Neural progenitor cell (in vitro differentiated cells): ENCODE data around the gene MSMO1. TPM values are rescaled to one million over a fixed set of nuclear protein-coding genes. Genes with fewer than 3 reads are reported as not detected.

ENCODE experiments used
- DNase-seq: peaks from one replicate; pipeline ENCODE4 v3.0.0-alpha.2; 2016; ENCODE audit warnings: low spot score
- H2AFZ ChIP-seq: fragments of 200-600 bp; sonication (generic); replicated peaks from 2 replicates; pipeline ENCODE4 v1.6.1; 2016; ENCODE audit warnings: antibody characterized with exemption
- H3F3A ChIP-seq: fragments of 200-600 bp; sonication (generic); 2 replicates; pipeline ENCODE4 v1.6.1; 2016; ENCODE audit warnings: antibody characterized with exemption, low read depth
- H3K27ac ChIP-seq: fragments of 200-600 bp; sonication (generic); 2 replicates; pipeline ENCODE4 v1.5.1; 2016; ENCODE audit warnings: mild to moderate bottlenecking
- H3K27me3 ChIP-seq: fragments of 200-600 bp; sonication (generic); 2 replicates; pipeline ENCODE4 v1.6.1; 2016; ENCODE audit warnings: mild to moderate bottlenecking, moderate library complexity
- H3K36me3 ChIP-seq: fragments of 200-600 bp; sonication (generic); 2 replicates; pipeline ENCODE4 v1.5.1; 2016
- H3K4me1 ChIP-seq: fragments of 200-600 bp; sonication (generic); 2 replicates; pipeline ENCODE4 v1.6.1; 2016; ENCODE audit warnings: mixed run types
- H3K4me2 ChIP-seq: fragments of 200-600 bp; sonication (generic); 2 replicates; pipeline ENCODE4 v1.6.1; 2016
- H3K4me3 ChIP-seq: fragments of 200-600 bp; sonication (generic); 2 replicates; pipeline ENCODE4 v1.5.1; 2016
- H3K79me2 ChIP-seq: fragments of 200-600 bp; sonication (generic); 2 replicates; pipeline ENCODE4 v1.6.1; 2016; ENCODE audit warnings: low read depth
- H3K9ac ChIP-seq: fragments of 200-600 bp; sonication (generic); 2 replicates; pipeline ENCODE4 v1.6.1; 2016
- H3K9me3 ChIP-seq: fragments of 200-600 bp; sonication (generic); 2 replicates; pipeline ENCODE4 v1.5.1; 2016; ENCODE audit warnings: low read depth
- H4K20me1 ChIP-seq: fragments of 200-600 bp; sonication (generic); 2 replicates; pipeline ENCODE4 v1.6.1; 2016; ENCODE audit warnings: low read depth
- H3K27ac Mint-ChIP-seq: 3 replicates; pipeline ENCODE4 v1.8.0; 2021; ENCODE audit warnings: mixed read lengths
- H3K27me3 Mint-ChIP-seq: 2 replicates; pipeline ENCODE4 v1.8.0; 2022; ENCODE audit warnings: low read depth, mild to moderate bottlenecking, inconsistent platforms, moderate library complexity, mixed read lengths; ENCODE audit not compliant: insufficient read depth
- H3K36me3 Mint-ChIP-seq: 3 replicates; pipeline ENCODE4 v1.8.0; 2021; ENCODE audit warnings: mixed read lengths
- H3K4me1 Mint-ChIP-seq: 3 replicates; pipeline ENCODE4 v1.8.0; 2021; ENCODE audit warnings: mixed read lengths
- H3K4me3 Mint-ChIP-seq: 3 replicates; pipeline ENCODE4 v1.8.0; 2021; ENCODE audit warnings: mild to moderate bottlenecking, moderate library complexity, mixed read lengths
- H3K9me3 Mint-ChIP-seq: 3 replicates; pipeline ENCODE4 v1.8.0; 2020; ENCODE audit warnings: mixed read lengths
- CTCF ChIP-seq: fragments of 200-600 bp; sonication (generic); IDR thresholded peaks from 2 replicates; pipeline ENCODE4 v1.5.1; 2017; ENCODE audit warnings: antibody characterized with exemption, mild to moderate bottlenecking
- EZH2 ChIP-seq: fragments of 200-600 bp; sonication (generic); IDR thresholded peaks from 2 replicates; pipeline ENCODE4 v1.6.1; 2017; ENCODE audit warnings: antibody characterized with exemption, mild to moderate bottlenecking, moderate library complexity
- EZH2phosphoT487 ChIP-seq: fragments of 200-600 bp; sonication (generic); IDR thresholded peaks from 2 replicates; pipeline ENCODE4 v1.6.1; 2017; ENCODE audit warnings: antibody characterized with exemption
- total RNA-seq: library from RNA; depleted of rRNA; stranded (reverse); fragments of >200 nt; gene quantifications from 2 replicates; pipeline ENCODE4 v1.2.3, GENCODE V29; 2015; ENCODE audit warnings: low replicate concordance

MSMO1 gene
- total RNA-seq, 1 donor from 2014 or later: 298 TPM

GRCh38 chr4:165378398-165378744, 50.9 kb downstream of the MSMO1 start:
- TF ChIP-seq EZH2: no peak
- H3K4me3 Mint-ChIP-seq: peak overlapping the region; percentile 89
- Histone ChIP-seq H3K4me2 (peak overlapping the region; percentile 77), H3K36me3 (no peaks in the 10 kb centered on the region), H3K79me2 (no peaks in the 10 kb centered on the region), H3K9ac (no peak overlapping the region), H3K27ac (no peak overlapping the region), H4K20me1 (peaks cover 31% of the 10 kb centered on the region), H3F3A (peaks cover 26% of the 10 kb centered on the region), H3K4me3 (peak overlapping the region; percentile 53), H3K27me3 (peaks cover 58% of the 10 kb centered on the region), H3K9me3 (no peaks in the 10 kb centered on the region), H3K4me1 (peaks cover 37% of the 10 kb centered on the region), H2AFZ (peak overlapping the region; percentile 74)
- peak overlapping the region; percentile 1 for H3K27ac Mint-ChIP-seq
- no peak for DNase-seq
- H3K36me3 Mint-ChIP-seq: no peaks in the 10 kb centered on the region
- H3K4me1 Mint-ChIP-seq: peaks cover 42% of the 10 kb centered on the region
- no peaks in the 10 kb centered on the region for H3K9me3 Mint-ChIP-seq
- no peaks in the 10 kb centered on the region for H3K27me3 Mint-ChIP-seq

GRCh38 chr4:165378745-165379677, 51.5 kb downstream of the MSMO1 start, which contains the start of gene CPE:
Gene CPE (plus strand): TSS chr4:165379008. CDS start chr4:165379222, 214 bp downstream.
- Histone ChIP-seq H3K27me3 (peaks cover 64% of the 10 kb centered on the region), H3K36me3 (no peaks in the 10 kb centered on the region), H3K4me2 (peak within 1 kb of the TSS; percentile 77), H3K4me3 (peak within 1 kb of the TSS; percentile 53), H2AFZ (peak within 1 kb of the TSS; percentile 74), H3K27ac (no peak within 1 kb of the TSS), H3K9me3 (no peaks in the 10 kb centered on the region), H3K79me2 (no peaks in the 10 kb centered on the region), H4K20me1 (peaks cover 35% of the 10 kb centered on the region), H3K4me1 (peaks cover 43% of the 10 kb centered on the region), H3F3A (peaks cover 26% of the 10 kb centered on the region), H3K9ac (no peak within 1 kb of the TSS)
- Mint-ChIP-seq H3K27me3 (no peaks in the 10 kb centered on the region), H3K4me1 (peaks cover 47% of the 10 kb centered on the region), H3K27ac (peak within 1 kb of the TSS; percentile 27), H3K4me3 (peak within 1 kb of the TSS; percentile 91), H3K9me3 (no peaks in the 10 kb centered on the region), H3K36me3 (no peaks in the 10 kb centered on the region)
- DNase-seq: peak; percentile 90
- TF ChIP-seq CTCF (peak; percentile 38), EZH2phosphoT487 (no peak), EZH2 (peak; percentile 66)

- H3K79me2 ChIP-seq: no peaks in the 10 kb centered on the region
- peak overlapping the region; percentile 77 for H3K4me2 ChIP-seq
- no peaks in the 10 kb centered on the region for H3K9me3 Mint-ChIP-seq
- H3K4me3 Mint-ChIP-seq: peak overlapping the region; percentile 91
- H3K4me3 ChIP-seq: peak overlapping the region; percentile 53
- no peaks in the 10 kb centered on the region for H3K27me3 Mint-ChIP-seq
- H3K9me3 ChIP-seq: no peaks in the 10 kb centered on the region
- H3K4me1 ChIP-seq: peaks cover 48% of the 10 kb centered on the region
- peak; percentile 62 for DNase-seq
- no peak for TF ChIP-seq CTCF
- peak; percentile 19 for TF ChIP-seq EZH2
- TF ChIP-seq EZH2phosphoT487: no peak
- H3K36me3 Mint-ChIP-seq: no peaks in the 10 kb centered on the region
- peak overlapping the region; percentile 27 for H3K27ac Mint-ChIP-seq
- H2AFZ ChIP-seq: peak overlapping the region; percentile 74
- H3K36me3 ChIP-seq: no peaks in the 10 kb centered on the region
- no peak overlapping the region for H3K9ac ChIP-seq
- H3F3A ChIP-seq: peaks cover 26% of the 10 kb centered on the region
- peaks cover 52% of the 10 kb centered on the region for H3K4me1 Mint-ChIP-seq
- peaks cover 35% of the 10 kb centered on the region for H4K20me1 ChIP-seq
- H3K27ac ChIP-seq: no peak overlapping the region
- peaks cover 65% of the 10 kb centered on the region for H3K27me3 ChIP-seq
Measured at GRCh38 chr4:165379678-165380064, 52.2 kb downstream of the MSMO1 start.

GRCh38 chr4:165380805-165381204, 53.3 kb downstream of the MSMO1 start:
- no peak overlapping the region for H3K27ac ChIP-seq

More at GRCh38 chr4:165380805-165381204, 53.3 kb downstream of the MSMO1 start:
- Histone ChIP-seq H3K27me3 (peaks cover 65% of the 10 kb centered on the region), H3K9me3 (no peaks in the 10 kb centered on the region), H3K36me3 (no peaks in the 10 kb centered on the region), H3K4me3 (no peak overlapping the region), H3K79me2 (no peaks in the 10 kb centered on the region), H3K4me1 (peaks cover 48% of the 10 kb centered on the region), H3F3A (peaks cover 26% of the 10 kb centered on the region), H2AFZ (no peak overlapping the region), H3K9ac (no peak overlapping the region), H3K4me2 (peak overlapping the region; percentile 77), H4K20me1 (peaks cover 35% of the 10 kb centered on the region)
- no peak for TF ChIP-seq CTCF
- no peak for TF ChIP-seq EZH2phosphoT487
- TF ChIP-seq EZH2: no peak
- Mint-ChIP-seq H3K4me3 (peak overlapping the region; percentile 91), H3K27ac (no peak overlapping the region), H3K9me3 (no peaks in the 10 kb centered on the region), H3K4me1 (peaks cover 56% of the 10 kb centered on the region), H3K36me3 (no peaks in the 10 kb centered on the region), H3K27me3 (no peaks in the 10 kb centered on the region)
- no peak for DNase-seq
